Suprapubic skin (tissue), 4 donors: ENCODE data around the gene KRT9.
"Not testable (repeated sequence)": the region's sequence is repeated elsewhere in the genome, so short reads cannot be mapped to it uniquely, and the experiment has no call there.

Source experiments
- EP300 ChIP-seq: sonication (generic); formaldehyde crosslinking; IDR thresholded peaks from one replicate; pipeline ENCODE4 v1.6.1; 2017; ENCODE audit warnings: antibody characterized with exemption
- POLR2A ChIP-seq, 2 donors: fragments of 450-650 bp; IDR thresholded peaks; one replicate each; pipeline ENCODE4 v1.6.1; 2017; ENCODE audit warnings: antibody characterized with exemption in 2 of 2, mild to moderate bottlenecking in 2 of 2, moderate library complexity in 2 of 2
- POLR2AphosphoS5 ChIP-seq, 3 donors: sonication (generic); formaldehyde crosslinking; IDR thresholded peaks; one replicate each; pipeline ENCODE4 v1.6.1; 2017; ENCODE audit warnings: antibody characterized with exemption in 3 of 3
- TF ChIP-seq, protein P1 (sequence below), 2 donors: fragments of 200-600 bp in 1 of 2; fragments of 450-650 bp in 1 of 2; sonication (generic) in 1 of 2; IDR thresholded peaks; one replicate each; pipeline ENCODE4 v1.5.1; 2016 to 2019; ENCODE audit warnings: antibody characterized with exemption in 2 of 2, mild to moderate bottlenecking in 1 of 2, moderate library complexity in 1 of 2

DNA sequence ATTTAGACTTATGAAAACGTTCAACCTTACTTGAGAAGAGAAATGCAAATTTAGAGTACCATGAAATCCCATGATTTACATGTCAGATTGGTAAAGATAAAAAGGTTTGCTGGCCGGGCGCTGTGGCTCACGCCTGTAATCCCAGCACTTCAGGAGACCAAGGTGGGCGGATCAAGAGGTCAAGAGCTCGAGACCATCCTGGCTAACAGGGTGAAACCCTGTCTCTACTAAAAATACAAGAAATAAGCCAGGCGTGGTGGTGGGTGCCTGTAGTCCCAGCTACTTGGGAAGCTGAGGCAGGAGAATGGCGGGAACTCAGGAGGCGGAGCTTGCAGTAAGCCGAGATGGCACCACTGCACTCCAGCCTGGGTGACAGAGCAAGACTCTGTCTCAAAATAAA is 29.1 kb downstream of the KRT9 start:
- TF ChIP-seq, protein P1, sequence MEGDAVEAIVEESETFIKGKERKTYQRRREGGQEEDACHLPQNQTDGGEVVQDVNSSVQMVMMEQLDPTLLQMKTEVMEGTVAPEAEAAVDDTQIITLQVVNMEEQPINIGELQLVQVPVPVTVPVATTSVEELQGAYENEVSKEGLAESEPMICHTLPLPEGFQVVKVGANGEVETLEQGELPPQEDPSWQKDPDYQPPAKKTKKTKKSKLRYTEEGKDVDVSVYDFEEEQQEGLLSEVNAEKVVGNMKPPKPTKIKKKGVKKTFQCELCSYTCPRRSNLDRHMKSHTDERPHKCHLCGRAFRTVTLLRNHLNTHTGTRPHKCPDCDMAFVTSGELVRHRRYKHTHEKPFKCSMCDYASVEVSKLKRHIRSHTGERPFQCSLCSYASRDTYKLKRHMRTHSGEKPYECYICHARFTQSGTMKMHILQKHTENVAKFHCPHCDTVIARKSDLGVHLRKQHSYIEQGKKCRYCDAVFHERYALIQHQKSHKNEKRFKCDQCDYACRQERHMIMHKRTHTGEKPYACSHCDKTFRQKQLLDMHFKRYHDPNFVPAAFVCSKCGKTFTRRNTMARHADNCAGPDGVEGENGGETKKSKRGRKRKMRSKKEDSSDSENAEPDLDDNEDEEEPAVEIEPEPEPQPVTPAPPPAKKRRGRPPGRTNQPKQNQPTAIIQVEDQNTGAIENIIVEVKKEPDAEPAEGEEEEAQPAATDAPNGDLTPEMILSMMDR (IDR thresholded peaks at IDR 0.05), result not testable (repeated sequence)
- TF ChIP-seq POLR2AphosphoS5 (IDR thresholded peaks at IDR 0.05); POLR2A (IDR thresholded peaks at IDR 0.05); EP300: not testable (repeated sequence)
